AG04449 (cell line): ENCODE measurements around the gene ALG12.

ENCODE experiments used
- CTCF ChIA-PET: fragments of 350-600 bp; formaldehyde crosslinking; extraction: SDS; loops from one replicate; lab custom pipeline; 2021; ENCODE audit warnings: antibody characterized with exemption; lab: Yijun Ruan, JAX
- POLR2A ChIA-PET: fragments of 400-600, 350-600 bp; formaldehyde crosslinking; extraction: SDS; loops from one replicate; lab custom pipeline; 2020; ENCODE audit warnings: antibody characterized with exemption, inconsistent platforms; lab: Yijun Ruan, JAX
- DNase-seq: peaks from one replicate; pipeline ENCODE4 v3.0.0-alpha.2; 2010; ENCODE audit warnings: low read depth, low spot score
- H3K4me3 ChIP-seq: 2 replicates; pipeline ENCODE4 v1.5.1; 2011; ENCODE audit warnings: low read depth, mild to moderate bottlenecking, control low read depth, low read length
- CTCF ChIP-seq: IDR thresholded peaks from one replicate; pipeline ENCODE4 v1.5.1; 2011; ENCODE audit warnings: mild to moderate bottlenecking, moderate library complexity, low read length, control low read depth, inconsistent platforms; ENCODE audit not compliant: insufficient read depth; ENCODE audit errors: missing control alignments

The ALG12 gene

GRCh38 chr22:49933236-49934159 is 15.3 kb upstream of the ALG12 start:
- POLR2A ChIA-PET, result no interaction called here
- H3K4me3 ChIP-seq, result no peak overlapping the region
- no peak for DNase-seq
- CTCF ChIA-PET, result interaction anchor here (0.7 to 5.3 kb wide), 7 partner anchors 37 to 166 kb away, joined by 3 to 165 read pairs (median 4); partner anchors contain the start of gene IL17REL
- no peak for TF ChIP-seq CTCF

GRCh38 chr22:49930596-49931412 is 12.6 kb upstream of the ALG12 start:
- ChIA-PET CTCF (interaction anchor here (0.7 to 5.3 kb wide), 26 partner anchors 9 to 301 kb away, joined by 3 to 165 read pairs (median 4); partner anchors contain the start of gene IL17REL), POLR2A (no interaction called here)
- no peak for DNase-seq

DNA sequence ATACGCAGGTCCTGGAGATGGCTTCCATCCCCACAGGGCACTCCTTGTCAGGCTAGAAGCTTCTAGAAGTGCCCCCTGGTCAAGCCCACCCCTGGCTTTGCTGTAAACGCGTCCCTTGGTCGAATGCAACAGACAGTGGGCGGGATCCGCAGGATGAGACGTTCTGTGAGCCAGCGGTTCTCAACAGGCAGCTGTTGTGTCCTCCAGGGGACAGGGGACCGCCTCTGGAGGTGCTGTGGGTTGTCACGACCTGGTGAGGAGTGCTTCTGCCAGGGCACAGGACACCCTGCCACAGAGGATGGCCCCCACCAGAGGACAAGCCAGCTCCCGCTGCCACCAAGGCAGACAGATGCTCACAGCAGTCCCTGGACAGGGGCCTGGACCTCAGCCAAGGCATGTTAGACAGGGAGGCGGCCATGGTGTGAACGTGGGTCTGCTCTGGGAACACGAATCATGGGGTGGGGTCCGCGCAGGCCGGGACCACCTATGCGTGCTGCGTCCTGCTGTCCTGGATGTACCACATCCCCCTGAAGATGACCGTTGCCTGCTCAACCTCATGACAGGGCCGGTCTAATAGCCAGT is 11.8 kb upstream of the ALG12 start:
- no peak for DNase-seq
- ChIA-PET CTCF (interaction anchor here (0.6 to 5.3 kb wide), 22 partner anchors 9 to 278 kb away, joined by 3 to 165 read pairs (median 6); partner anchors contain the start of gene IL17REL), POLR2A (no interaction called here)
- H3K4me3 ChIP-seq, result no peak overlapping the region
- no peak for TF ChIP-seq CTCF

More at GRCh38 chr22:49930596-49931412, 12.6 kb upstream of the ALG12 start:
- TF ChIP-seq CTCF, result peak; percentile 64
- H3K4me3 ChIP-seq, result no peak overlapping the region

GRCh38 chr22:49929211-49929979 is 11.2 kb upstream of the ALG12 start:
- ChIA-PET POLR2A (no interaction called here), CTCF (interaction anchor here (0.6 to 5.3 kb wide), 19 partner anchors 8 to 279 kb away, joined by 3 to 165 read pairs (median 7); partner anchors contain the start of gene IL17REL)
- no peak overlapping the region for H3K4me3 ChIP-seq
- no peak for DNase-seq
- peak; percentile 56 for TF ChIP-seq CTCF

DNA sequence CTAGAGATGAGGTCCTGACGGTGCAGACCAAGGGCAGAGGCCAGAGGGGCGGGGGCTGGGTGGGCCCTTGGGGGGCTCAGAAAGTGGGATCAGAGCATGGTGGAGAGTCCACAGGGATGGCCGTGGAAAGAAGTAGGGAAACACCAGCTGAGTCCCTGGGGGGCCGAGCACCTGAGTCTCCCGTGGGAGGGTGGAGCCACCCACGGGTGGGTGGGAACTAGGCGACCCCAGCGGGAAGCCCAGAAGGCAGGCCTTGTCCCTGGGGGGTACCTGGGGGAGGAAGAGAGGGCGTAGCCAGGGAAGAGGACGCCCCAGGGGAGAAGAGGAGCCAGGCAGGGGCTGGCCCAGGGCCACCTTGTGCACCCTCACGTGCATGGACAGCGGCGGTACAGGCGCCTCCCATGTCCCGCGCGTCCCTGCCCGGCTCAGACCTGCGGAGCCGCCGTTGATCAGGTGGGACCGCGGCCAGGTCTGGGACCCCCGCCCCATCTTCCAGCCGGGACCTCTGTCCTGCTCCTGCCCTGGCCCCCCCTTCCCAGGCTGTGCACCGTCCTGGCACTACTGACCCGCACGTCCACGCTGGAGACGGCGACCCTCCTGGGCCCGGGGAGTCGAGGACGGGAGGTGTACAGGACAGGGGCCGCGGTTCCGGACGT is 10.4 kb upstream of the ALG12 start:
- no peak overlapping the region for H3K4me3 ChIP-seq
- ChIA-PET POLR2A (no interaction called here), CTCF (interaction anchor here (5.5 kb wide), 1 partner anchor 102 kb away, joined by 40 read pairs; no protein-coding TSS in a partner anchor)
- no peak for TF ChIP-seq CTCF
- DNase-seq, result no peak
